ENCODE data around the gene DUOXA2.

- no peak for TF ChIP-seq EZH2phosphoT487 (IDR thresholded peaks at IDR 0.05; ENCODE audit: insufficient read depth, low read depth)
- no peak for TF ChIP-seq EZH2 (IDR thresholded peaks at IDR 0.05; ENCODE audit: insufficient read depth, poor library complexity, severe bottlenecking)
Measured at GRCh38 chr15:45147606-45148005, 33.5 kb downstream of the DUOXA2 start.

Measured in GM23248 (cell line).